ENCODE data around the gene CTTNBP2. TPM values are rescaled to one million over a fixed set of nuclear protein-coding genes. Genes with fewer than 3 reads are reported as not detected.

CTTNBP2 gene
- total RNA-seq, 1 experiment from 2014 or later = 17.6 TPM

- no peak overlapping the region for H2BK15ac ChIP-seq (ENCODE audit: low read depth, low read length)
- no peaks in the 10 kb centered on the region for H3K23me2 ChIP-seq (ENCODE audit: insufficient read length, low read depth, low read length, poor library complexity, severe bottlenecking)
- H3K4me1 ChIP-seq (ENCODE audit: insufficient read depth, low read length) = peaks cover 6% of the 10 kb centered on the region; the same call in 1 of the 2 replicates
- no peak overlapping the region for H3T11ph ChIP-seq (ENCODE audit: low read length)
- no peak overlapping the region for H2AK5ac ChIP-seq (ENCODE audit: insufficient read length, low read length)
- H2BK20ac ChIP-seq (ENCODE audit: low read depth, low read length, poor library complexity, severe bottlenecking) = no peak overlapping the region
- no peak overlapping the region for H3K4ac ChIP-seq (ENCODE audit: low read depth, low read length)
- H4K5ac ChIP-seq (ENCODE audit: insufficient read length, low read depth, low read length) = no peak overlapping the region
- no peak overlapping the region for H3K23ac ChIP-seq (ENCODE audit: insufficient read length, low read depth, low read length)
- H3K56ac ChIP-seq (ENCODE audit: insufficient read length, low read depth, low read length) = no peak overlapping the region
- H3K27me3 ChIP-seq (ENCODE audit: insufficient read depth, low read length) = no peaks in the 10 kb centered on the region
- H3K4me2 ChIP-seq (ENCODE audit: insufficient read depth, insufficient read length, low read length) = no peak overlapping the region
- Mint-ChIP-seq H3K9me3 (no peaks in the 10 kb centered on the region), H3K4me3 (no peak overlapping the region), H3K27ac (no peak overlapping the region), H3K4me1 (peaks cover 31 to 33% of the 10 kb centered on the region in 2 experiments), H3K36me3 (ENCODE audit: insufficient read depth in 1 of 3, low read depth in 3 of 3) (peaks cover 13 to 28% (median 21%) of the 10 kb centered on the region in 3 experiments), H3K27me3 (ENCODE audit: low read depth) (no peaks in the 10 kb centered on the region)
- WGBS (ENCODE audit: extremely low coverage, insufficient read length, low lambda C conversion rate) = no CpG with 5 or more reads among the region's 1 CpG
- TF ChIP-seq, protein P1, sequence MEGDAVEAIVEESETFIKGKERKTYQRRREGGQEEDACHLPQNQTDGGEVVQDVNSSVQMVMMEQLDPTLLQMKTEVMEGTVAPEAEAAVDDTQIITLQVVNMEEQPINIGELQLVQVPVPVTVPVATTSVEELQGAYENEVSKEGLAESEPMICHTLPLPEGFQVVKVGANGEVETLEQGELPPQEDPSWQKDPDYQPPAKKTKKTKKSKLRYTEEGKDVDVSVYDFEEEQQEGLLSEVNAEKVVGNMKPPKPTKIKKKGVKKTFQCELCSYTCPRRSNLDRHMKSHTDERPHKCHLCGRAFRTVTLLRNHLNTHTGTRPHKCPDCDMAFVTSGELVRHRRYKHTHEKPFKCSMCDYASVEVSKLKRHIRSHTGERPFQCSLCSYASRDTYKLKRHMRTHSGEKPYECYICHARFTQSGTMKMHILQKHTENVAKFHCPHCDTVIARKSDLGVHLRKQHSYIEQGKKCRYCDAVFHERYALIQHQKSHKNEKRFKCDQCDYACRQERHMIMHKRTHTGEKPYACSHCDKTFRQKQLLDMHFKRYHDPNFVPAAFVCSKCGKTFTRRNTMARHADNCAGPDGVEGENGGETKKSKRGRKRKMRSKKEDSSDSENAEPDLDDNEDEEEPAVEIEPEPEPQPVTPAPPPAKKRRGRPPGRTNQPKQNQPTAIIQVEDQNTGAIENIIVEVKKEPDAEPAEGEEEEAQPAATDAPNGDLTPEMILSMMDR (conservative IDR thresholded peaks at IDR 0.05) = no peak
- no peaks in the 10 kb centered on the region for H3K79me2 ChIP-seq (ENCODE audit: insufficient read depth, low read length)
- no peaks in the 10 kb centered on the region for H3K79me1 ChIP-seq (ENCODE audit: insufficient read depth, low read depth, low read length, poor library complexity, severe bottlenecking)
- no peaks in the 10 kb centered on the region for H3K9me3 ChIP-seq (ENCODE audit: control insufficient read depth, low read depth, low read length)
- H2BK5ac ChIP-seq (ENCODE audit: insufficient read length, low read length) = no peak overlapping the region
- no peak overlapping the region for H4K91ac ChIP-seq (ENCODE audit: insufficient read length, low read depth, low read length)
- H2BK12ac ChIP-seq (ENCODE audit: insufficient read length, low read depth, low read length) = no peak overlapping the region
- no peak overlapping the region for H2AFZ ChIP-seq (ENCODE audit: low read length)
- H2BK120ac ChIP-seq (ENCODE audit: low read depth, low read length, poor library complexity, severe bottlenecking) = no peak overlapping the region
- no peak overlapping the region for H3K18ac ChIP-seq (ENCODE audit: insufficient read length, low read depth, low read length)
- DNase-seq = no peak
- H3K27ac ChIP-seq (ENCODE audit: insufficient read length, low read depth, low read length) = no peak overlapping the region
- no peak overlapping the region for H3K9ac ChIP-seq (ENCODE audit: extremely low read depth, insufficient read length, low read length)
- H3K14ac ChIP-seq (ENCODE audit: insufficient read depth, low read length) = no peak overlapping the region
- H4K20me1 ChIP-seq (ENCODE audit: control insufficient read depth, insufficient read depth, insufficient read length) = no peaks in the 10 kb centered on the region
- no peak overlapping the region for H4K8ac ChIP-seq (replicated peaks; ENCODE audit: insufficient read length, low read depth, low read length)
These were observed 35.4 kb downstream of the CTTNBP2 start for GRCh38 chr7:117837841-117838240.
